Mesendoderm (in vitro differentiated cells): Measurements from ENCODE around the gene FAS.

ENCODE experiments used
- DNase-seq: peaks from one replicate; pipeline ENCODE4 v3.0.0; 2013
- H2AK5ac ChIP-seq: 2 replicates; pipeline ENCODE4 v1.6.1; 2013; ENCODE audit warnings: low read length, inconsistent platforms
- H2BK120ac ChIP-seq: 2 replicates; pipeline ENCODE4 v1.6.1; 2013; ENCODE audit warnings: low read depth, mild to moderate bottlenecking, low read length, moderate library complexity, mixed read lengths
- H2BK15ac ChIP-seq: replicated peaks from 2 replicates; pipeline ENCODE4 v1.6.1; 2013; ENCODE audit warnings: low read depth, mild to moderate bottlenecking, moderate library complexity
- H2BK5ac ChIP-seq: 2 replicates; pipeline ENCODE4 v1.6.1; 2013; ENCODE audit warnings: low read length, inconsistent platforms
- H3K18ac ChIP-seq: 2 replicates; pipeline ENCODE4 v1.6.1; 2013; ENCODE audit warnings: mild to moderate bottlenecking, low read length, mixed read lengths
- H3K23ac ChIP-seq: one replicate; pipeline ENCODE4 v1.6.1; 2013; ENCODE audit warnings: low read length
- H3K27ac ChIP-seq: 2 replicates; pipeline ENCODE4 v1.5.1; 2013; ENCODE audit warnings: low read depth, mild to moderate bottlenecking, inconsistent platforms, low read length, moderate library complexity
- H3K27me3 ChIP-seq: 2 replicates; pipeline ENCODE4 v1.6.1; 2013; ENCODE audit warnings: low read length, control low read depth, mild to moderate bottlenecking, inconsistent platforms; ENCODE audit not compliant: insufficient read depth, poor library complexity
- H3K36me3 ChIP-seq: 2 replicates; pipeline ENCODE4 v1.6.1; 2013; ENCODE audit warnings: low read length, inconsistent platforms; ENCODE audit not compliant: control insufficient read depth, insufficient read depth
- H3K4ac ChIP-seq: one replicate; pipeline ENCODE4 v1.6.1; 2013; ENCODE audit warnings: low read depth, mild to moderate bottlenecking, low read length, moderate library complexity
- H3K4me1 ChIP-seq: 2 replicates; pipeline ENCODE4 v1.6.1; 2013; ENCODE audit warnings: low read depth, low read length, inconsistent platforms; ENCODE audit not compliant: control insufficient read depth
- H3K4me2 ChIP-seq: 2 replicates; pipeline ENCODE4 v1.6.1; 2013; ENCODE audit warnings: low read length
- H3K4me3 ChIP-seq: 2 replicates; pipeline ENCODE4 v1.5.1; 2013; ENCODE audit warnings: mild to moderate bottlenecking, low read length
- H3K56ac ChIP-seq: one replicate; pipeline ENCODE4 v1.6.1; 2013; ENCODE audit warnings: low read length
- H3K79me1 ChIP-seq: 2 replicates; pipeline ENCODE4 v1.6.1; 2013; ENCODE audit warnings: low read length, inconsistent platforms
- H3K79me2 ChIP-seq: 2 replicates; pipeline ENCODE4 v1.6.1; 2013; ENCODE audit warnings: mild to moderate bottlenecking, low read length; ENCODE audit not compliant: control insufficient read depth, insufficient read depth
- H3K9ac ChIP-seq: 2 replicates; pipeline ENCODE4 v1.6.1; 2013; ENCODE audit warnings: low read length, inconsistent platforms
- H4K5ac ChIP-seq: one replicate; pipeline ENCODE4 v1.6.1; 2013; ENCODE audit warnings: low read length
- H4K8ac ChIP-seq: one replicate; pipeline ENCODE4 v1.6.1; 2013; ENCODE audit warnings: low read depth, mild to moderate bottlenecking, control low read depth, low read length, moderate library complexity
- WGBS: extraction: QIAGEN DNeasy Blood & Tissue Kit; methylation state at CpG from one replicate; pipeline ENCODE4 v1.1.7; 2013; ENCODE audit warnings: low lambda C conversion rate, missing lambda C conversion rate; ENCODE audit not compliant: insufficient coverage; ENCODE audit errors: extremely low coverage; 5-methylcytosine and 5-hydroxymethylcytosine counted together

Gene FAS

GRCh38 chr10:89051593-89051992, 61.0 kb downstream of the FAS start:
- Histone ChIP-seq H3K27me3 (no peaks in the 10 kb centered on the region), H3K18ac (no peak overlapping the region), H4K8ac (no peak overlapping the region), H2BK15ac (no peak overlapping the region), H3K79me1 (no peaks in the 10 kb centered on the region), H3K4me2 (no peak overlapping the region), H4K5ac (no peak overlapping the region), H3K27ac (no peak overlapping the region), H3K36me3 (no peaks in the 10 kb centered on the region), H3K56ac (no peak overlapping the region), H3K4ac (no peak overlapping the region), H2BK5ac (no peak overlapping the region), H3K79me2 (no peaks in the 10 kb centered on the region), H3K4me1 (no peaks in the 10 kb centered on the region), H3K9ac (no peak overlapping the region), H3K23ac (no peak overlapping the region), H2BK120ac (no peak overlapping the region), H2AK5ac (no peak overlapping the region), H3K4me3 (no peak overlapping the region)
- DNase-seq: no peak

DNA sequence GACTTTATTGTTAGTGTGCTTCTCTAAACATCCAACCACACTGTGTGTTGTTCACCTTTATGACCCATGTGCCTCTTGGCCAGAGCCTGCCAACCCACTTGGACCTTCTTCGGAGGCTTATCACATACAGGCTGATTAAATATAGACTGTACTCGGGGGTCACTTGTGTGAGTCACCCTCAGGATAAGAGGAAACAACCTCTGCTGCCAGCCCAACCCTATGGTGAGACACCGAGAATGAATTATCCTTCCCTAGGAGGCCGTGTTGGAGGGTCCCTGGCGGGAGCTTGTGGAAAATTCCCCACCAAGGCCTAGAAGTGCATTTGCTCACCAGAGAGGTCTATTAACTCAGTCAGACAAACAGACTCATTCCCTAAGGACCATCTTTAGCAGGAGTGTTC, 63.0 kb downstream of the FAS start:
- H3K4me3 ChIP-seq: no peak overlapping the region
- H3K4ac ChIP-seq: no peak overlapping the region
- H3K23ac ChIP-seq: no peak overlapping the region
- no peak overlapping the region for H3K9ac ChIP-seq
- H3K79me1 ChIP-seq: no peaks in the 10 kb centered on the region
- no peak overlapping the region for H3K4me2 ChIP-seq
- no peak overlapping the region for H3K56ac ChIP-seq
- H3K4me1 ChIP-seq: no peaks in the 10 kb centered on the region
- H3K27me3 ChIP-seq: no peaks in the 10 kb centered on the region
- no peak overlapping the region for H2BK120ac ChIP-seq
- no peak overlapping the region for H3K27ac ChIP-seq
- no CpG with 5 or more reads among the region's 5 CpGs for WGBS
- H2BK5ac ChIP-seq: no peak overlapping the region
- H2BK15ac ChIP-seq: no peak overlapping the region
- no peak overlapping the region for H4K5ac ChIP-seq
- H3K36me3 ChIP-seq: no peaks in the 10 kb centered on the region
- no peaks in the 10 kb centered on the region for H3K79me2 ChIP-seq
- no peak overlapping the region for H3K18ac ChIP-seq
- no peak overlapping the region for H4K8ac ChIP-seq
- no peak overlapping the region for H2AK5ac ChIP-seq
- no peak for DNase-seq

DNA sequence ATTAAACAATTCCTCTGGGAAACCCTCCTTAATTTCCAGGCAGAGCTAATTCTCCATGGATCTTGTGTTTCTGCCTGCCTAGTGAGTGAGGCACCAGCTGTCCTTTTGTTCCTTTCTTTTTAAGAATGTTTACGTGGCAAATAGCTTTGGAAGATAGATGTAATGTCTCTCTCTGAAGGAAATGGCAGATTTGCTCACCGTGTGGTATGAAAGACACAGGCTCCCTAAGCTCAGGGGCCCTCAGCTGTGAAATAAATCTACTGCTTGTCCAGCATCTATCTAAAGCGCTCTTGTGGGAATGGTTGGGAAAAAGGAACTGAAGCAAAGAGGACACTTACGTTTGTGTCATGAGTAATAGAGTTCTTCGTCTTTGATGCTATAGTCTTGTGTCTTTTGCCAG, 64.6 kb downstream of the FAS start:
- Histone ChIP-seq H4K8ac (no peak overlapping the region), H3K79me1 (no peaks in the 10 kb centered on the region), H3K79me2 (no peaks in the 10 kb centered on the region), H3K27ac (no peak overlapping the region), H3K9ac (no peak overlapping the region), H3K27me3 (no peaks in the 10 kb centered on the region), H3K4me3 (no peak overlapping the region), H3K23ac (no peak overlapping the region), H4K5ac (no peak overlapping the region), H3K56ac (no peak overlapping the region), H2BK5ac (no peak overlapping the region), H3K18ac (no peak overlapping the region), H2BK120ac (no peak overlapping the region), H3K36me3 (no peaks in the 10 kb centered on the region), H3K4ac (no peak overlapping the region), H2BK15ac (no peak overlapping the region), H3K4me2 (no peak overlapping the region), H3K4me1 (no peaks in the 10 kb centered on the region), H2AK5ac (no peak overlapping the region)
- no CpG with 5 or more reads among the region's 5 CpGs for WGBS
- DNase-seq: no peak

- no peak overlapping the region for H3K9ac ChIP-seq
- H3K27ac ChIP-seq: no peak overlapping the region
- H3K23ac ChIP-seq: no peak overlapping the region
- H3K4ac ChIP-seq: no peak overlapping the region
- no peaks in the 10 kb centered on the region for H3K36me3 ChIP-seq
- no CpG with 5 or more reads among the region's 1 CpG for WGBS
- H2BK15ac ChIP-seq: no peak overlapping the region
- no peak for DNase-seq
- H3K4me3 ChIP-seq: no peak overlapping the region
- H3K56ac ChIP-seq: no peak overlapping the region
- H4K5ac ChIP-seq: no peak overlapping the region
- H4K8ac ChIP-seq: no peak overlapping the region
- H2BK5ac ChIP-seq: no peak overlapping the region
- no peak overlapping the region for H3K18ac ChIP-seq
- H3K4me2 ChIP-seq: no peak overlapping the region
- H3K79me2 ChIP-seq: no peaks in the 10 kb centered on the region
- no peak overlapping the region for H2BK120ac ChIP-seq
- no peak overlapping the region for H2AK5ac ChIP-seq
- no peaks in the 10 kb centered on the region for H3K79me1 ChIP-seq
- no peaks in the 10 kb centered on the region for H3K27me3 ChIP-seq
- no peaks in the 10 kb centered on the region for H3K4me1 ChIP-seq
These were observed 72.3 kb downstream of the FAS start for GRCh38 chr10:89062861-89063260.

DNA sequence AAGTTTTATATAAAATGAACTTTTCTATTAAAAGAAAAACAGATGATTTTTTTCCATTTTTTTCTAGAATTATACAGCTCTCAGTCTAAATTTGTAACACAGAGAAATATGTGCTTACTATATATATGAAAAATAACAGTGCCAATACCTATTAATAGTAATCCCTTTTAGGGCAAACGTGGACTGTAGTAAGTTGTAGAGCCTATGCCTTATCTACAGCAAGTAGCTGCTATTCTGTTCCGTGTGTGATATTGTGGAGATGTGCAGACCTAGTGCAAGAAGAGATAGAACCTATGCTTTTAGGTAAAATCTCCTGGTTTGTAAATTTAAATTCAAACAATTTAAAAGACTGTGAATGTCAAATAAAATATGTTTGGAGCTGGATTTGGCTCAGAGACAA, 72.9 kb downstream of the FAS start:
- Histone ChIP-seq H3K4me1 (no peaks in the 10 kb centered on the region), H3K27me3 (no peaks in the 10 kb centered on the region), H4K5ac (no peak overlapping the region), H3K18ac (no peak overlapping the region), H3K9ac (no peak overlapping the region), H2BK15ac (no peak overlapping the region), H3K27ac (no peak overlapping the region), H2AK5ac (no peak overlapping the region), H3K36me3 (no peaks in the 10 kb centered on the region), H2BK5ac (no peak overlapping the region), H3K4ac (no peak overlapping the region), H3K4me2 (no peak overlapping the region), H3K56ac (no peak overlapping the region), H3K23ac (no peak overlapping the region), H4K8ac (no peak overlapping the region), H3K4me3 (no peak overlapping the region), H3K79me1 (no peaks in the 10 kb centered on the region), H2BK120ac (no peak overlapping the region), H3K79me2 (no peaks in the 10 kb centered on the region)
- DNase-seq: no peak
- WGBS: no CpG with 5 or more reads among the region's 2 CpGs

- Histone ChIP-seq H3K79me2 (no peaks in the 10 kb centered on the region), H4K8ac (no peak overlapping the region), H3K36me3 (no peaks in the 10 kb centered on the region), H3K4me2 (no peak overlapping the region), H3K79me1 (no peaks in the 10 kb centered on the region), H3K4me3 (no peak overlapping the region), H3K23ac (no peak overlapping the region), H2AK5ac (no peak overlapping the region), H3K4ac (no peak overlapping the region), H2BK5ac (no peak overlapping the region), H3K9ac (no peak overlapping the region), H2BK15ac (no peak overlapping the region), H3K27me3 (no peaks in the 10 kb centered on the region), H3K18ac (no peak overlapping the region), H3K27ac (no peak overlapping the region), H2BK120ac (no peak overlapping the region), H3K4me1 (no peaks in the 10 kb centered on the region), H3K56ac (no peak overlapping the region), H4K5ac (no peak overlapping the region)
- no peak for DNase-seq
- WGBS: no CpG with 5 or more reads among the region's 5 CpGs
These were observed 74.2 kb downstream of the FAS start for GRCh38 chr10:89064748-89065147.
